H9 (cell line): ENCODE measurements around the gene MAD1L1. TPM values are rescaled to one million over a fixed set of nuclear protein-coding genes. Genes with fewer than 3 reads are reported as not detected.
A peak's percentile ranks its signal among the peaks of the same experiment; 100 is the strongest.

Experiments used
- DNase-seq: peaks from one replicate; pipeline ENCODE4 v3.0.0-alpha.2; 2017
- H2AFZ ChIP-seq: one replicate; pipeline ENCODE4 v1.6.1; 2013; ENCODE audit warnings: mild to moderate bottlenecking, low read length, control low read depth, moderate library complexity
- H2AK5ac ChIP-seq: 2 replicates; pipeline ENCODE4 v1.6.1; 2013; ENCODE audit warnings: low read length, control low read depth, mixed read lengths; ENCODE audit not compliant: insufficient read length
- H2BK120ac ChIP-seq: one replicate; pipeline ENCODE4 v1.6.1; 2013; ENCODE audit warnings: low read depth, mild to moderate bottlenecking, low read length, control low read depth, inconsistent platforms; ENCODE audit not compliant: poor library complexity, severe bottlenecking
- H2BK12ac ChIP-seq: 2 replicates; pipeline ENCODE4 v1.6.1; 2013; ENCODE audit warnings: low read length, control low read depth, mixed read lengths, low read depth; ENCODE audit not compliant: insufficient read length
- H2BK15ac ChIP-seq: 2 replicates; pipeline ENCODE4 v1.6.1; 2013; ENCODE audit warnings: low read depth, low read length, control low read depth
- H2BK20ac ChIP-seq: one replicate; pipeline ENCODE4 v1.6.1; 2013; ENCODE audit warnings: low read depth, mild to moderate bottlenecking, low read length, control low read depth, inconsistent platforms; ENCODE audit not compliant: poor library complexity, severe bottlenecking
- H2BK5ac ChIP-seq: 2 replicates; pipeline ENCODE4 v1.6.1; 2013; ENCODE audit warnings: low read length, control low read depth, mixed read lengths; ENCODE audit not compliant: insufficient read length
- H3K14ac ChIP-seq: 2 replicates; pipeline ENCODE4 v1.6.1; 2013; ENCODE audit warnings: low read length, control low read depth; ENCODE audit not compliant: insufficient read depth
- H3K18ac ChIP-seq: 2 replicates; pipeline ENCODE4 v1.6.1; 2013; ENCODE audit warnings: low read depth, mild to moderate bottlenecking, mixed read lengths, low read length, control low read depth; ENCODE audit not compliant: insufficient read length
- H3K23ac ChIP-seq: 2 replicates; pipeline ENCODE4 v1.6.1; 2013; ENCODE audit warnings: low read length, control low read depth, mixed read lengths, low read depth; ENCODE audit not compliant: insufficient read length
- H3K23me2 ChIP-seq: 2 replicates; pipeline ENCODE4 v1.6.1; 2013; ENCODE audit warnings: low read depth, mild to moderate bottlenecking, mixed read lengths, low read length, control low read depth; ENCODE audit not compliant: insufficient read length, poor library complexity, severe bottlenecking
- H3K27ac ChIP-seq: 2 replicates; pipeline ENCODE4 v1.5.1; 2013; ENCODE audit warnings: low read length, control low read depth, mixed read lengths, low read depth; ENCODE audit not compliant: insufficient read length
- H3K27me3 ChIP-seq: 2 replicates; pipeline ENCODE4 v1.6.1; 2013; ENCODE audit warnings: low read length, control low read depth, inconsistent platforms; ENCODE audit not compliant: insufficient read depth
- H3K4ac ChIP-seq: 2 replicates; pipeline ENCODE4 v1.6.1; 2013; ENCODE audit warnings: low read depth, mild to moderate bottlenecking, control low read depth, inconsistent platforms, low read length, moderate library complexity
- H3K4me1 ChIP-seq: 2 replicates; pipeline ENCODE4 v1.6.1; 2013; ENCODE audit warnings: low read length, control low read depth, inconsistent platforms; ENCODE audit not compliant: insufficient read depth
- H3K4me2 ChIP-seq: 2 replicates; pipeline ENCODE4 v1.6.1; 2013; ENCODE audit warnings: low read length, control low read depth, mixed read lengths; ENCODE audit not compliant: insufficient read length, insufficient read depth
- H3K56ac ChIP-seq: 2 replicates; pipeline ENCODE4 v1.6.1; 2013; ENCODE audit warnings: low read depth, mild to moderate bottlenecking, mixed read lengths, low read length, control low read depth; ENCODE audit not compliant: insufficient read length
- H3K79me1 ChIP-seq: 2 replicates; pipeline ENCODE4 v1.6.1; 2013; ENCODE audit warnings: low read depth, mild to moderate bottlenecking, moderate library complexity, low read length, control low read depth, inconsistent platforms; ENCODE audit not compliant: insufficient read depth, poor library complexity, severe bottlenecking
- H3K79me2 ChIP-seq: 2 replicates; pipeline ENCODE4 v1.6.1; 2013; ENCODE audit warnings: low read length, control low read depth, inconsistent platforms; ENCODE audit not compliant: insufficient read depth
- H3K9ac ChIP-seq: 2 replicates; pipeline ENCODE4 v1.6.1; 2013; ENCODE audit warnings: low read length, control low read depth, mixed read lengths; ENCODE audit not compliant: insufficient read length; ENCODE audit errors: extremely low read depth
- H3K9me3 ChIP-seq: one replicate; pipeline ENCODE4 v1.6.1; 2013; ENCODE audit warnings: low read depth, low read length, inconsistent platforms; ENCODE audit not compliant: control insufficient read depth
- H3T11ph ChIP-seq: one replicate; pipeline ENCODE4 v1.6.1; 2013; ENCODE audit warnings: mild to moderate bottlenecking, low read length, control low read depth, inconsistent platforms
- H4K20me1 ChIP-seq: one replicate; pipeline ENCODE4 v1.6.1; 2013; ENCODE audit not compliant: control insufficient read depth, insufficient read length, insufficient read depth
- H4K5ac ChIP-seq: 2 replicates; pipeline ENCODE4 v1.6.1; 2013; ENCODE audit warnings: low read depth, mild to moderate bottlenecking, mixed read lengths, low read length, control low read depth; ENCODE audit not compliant: insufficient read length
- H4K8ac ChIP-seq: replicated peaks from 2 replicates; pipeline ENCODE4 v1.6.1; 2013; ENCODE audit warnings: low read length, control low read depth, mixed read lengths, low read depth; ENCODE audit not compliant: insufficient read length
- H4K91ac ChIP-seq: 2 replicates; pipeline ENCODE4 v1.6.1; 2013; ENCODE audit warnings: low read depth, mild to moderate bottlenecking, moderate library complexity, mixed read lengths, low read length, control low read depth; ENCODE audit not compliant: insufficient read length
- H3K27ac Mint-ChIP-seq, 3 experiments: 2 replicates in 2 of 3; 3 replicates in 1 of 3; pipeline ENCODE4 v1.8.0; 2020 to 2021; ENCODE audit warnings: mixed read lengths in 3 of 3, mild to moderate bottlenecking in 1 of 3, moderate library complexity in 1 of 3
- H3K27me3 Mint-ChIP-seq: 2 replicates; pipeline ENCODE4 v1.8.0; 2021; ENCODE audit warnings: low read depth, mild to moderate bottlenecking, moderate library complexity, mixed read lengths
- H3K36me3 Mint-ChIP-seq, 3 experiments: 2 replicates in 2 of 3; 3 replicates in 1 of 3; pipeline ENCODE4 v1.8.0; 2020 to 2021; ENCODE audit warnings: low read depth in 3 of 3, mixed read lengths in 3 of 3; ENCODE audit not compliant: insufficient read depth in 1 of 3
- H3K4me1 Mint-ChIP-seq, 2 experiments: 2 replicates each; pipeline ENCODE4 v1.8.0; 2020; ENCODE audit warnings: mixed read lengths in 2 of 2
- H3K4me3 Mint-ChIP-seq, 2 experiments: 2 replicates in 1 of 2; 3 replicates in 1 of 2; pipeline ENCODE4 v1.8.0; 2020 to 2021; ENCODE audit warnings: mild to moderate bottlenecking in 2 of 2, mixed read lengths in 2 of 2, moderate library complexity in 1 of 2
- H3K9me3 Mint-ChIP-seq, 2 experiments: 2 replicates in 1 of 2; 3 replicates in 1 of 2; pipeline ENCODE4 v1.8.0; 2020; ENCODE audit warnings: mild to moderate bottlenecking in 2 of 2, mixed read lengths in 2 of 2, moderate library complexity in 1 of 2
- WGBS: extraction: QIAGEN DNeasy Blood & Tissue Kit; methylation state at CpG from one replicate; pipeline ENCODE4 v1.1.7; 2013; ENCODE audit warnings: missing lambda C conversion rate, low lambda C conversion rate, mixed read lengths; ENCODE audit not compliant: insufficient read length; ENCODE audit errors: extremely low coverage; 5-methylcytosine and 5-hydroxymethylcytosine counted together
- total RNA-seq: library from RNA; stranded (reverse); gene quantifications from 2 replicates; pipeline ENCODE4 v1.2.1, GENCODE V29; 2021
- TF ChIP-seq, protein P1 (sequence below): fragments of 200-600 bp; sonication (generic); conservative IDR thresholded peaks from 3 replicates; pipeline ENCODE4 v1.8.0; 2021; ENCODE audit warnings: antibody characterized with exemption, mild to moderate bottlenecking

Gene MAD1L1
- total RNA-seq, 1 experiment from 2014 or later: 39.0 TPM

DNA sequence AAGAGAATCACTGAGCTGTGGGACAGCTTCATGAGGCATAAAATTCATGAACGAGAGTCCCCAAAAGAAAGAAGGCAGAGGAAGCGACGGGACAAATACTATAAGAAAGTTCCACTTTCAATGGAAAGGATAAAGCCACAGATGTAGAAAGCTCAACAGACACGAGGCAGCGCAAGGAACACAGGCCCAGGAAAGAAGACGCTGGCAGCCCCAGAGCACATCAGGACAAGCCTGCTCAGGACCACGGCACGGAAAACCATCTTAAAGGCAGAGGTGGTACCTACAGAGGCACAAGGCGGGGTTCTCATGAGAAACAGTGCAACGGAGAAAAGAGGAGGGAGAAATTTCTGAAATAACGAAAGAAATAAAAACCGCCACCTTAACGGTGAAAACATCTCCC lies 273.4 kb downstream of the MAD1L1 start:
- no peak overlapping the region for H3K27ac ChIP-seq
- no peak overlapping the region for H4K91ac ChIP-seq
- H3K56ac ChIP-seq: no peak overlapping the region
- peaks cover 0 to 2% of the 10 kb centered on the region in 2 experiments; a peak in 1 of 5 replicates for H3K9me3 Mint-ChIP-seq
- no peak overlapping the region for H3K23ac ChIP-seq
- no peaks in the 10 kb centered on the region for H3K23me2 ChIP-seq
- no peaks in the 10 kb centered on the region for H3K27me3 ChIP-seq
- H2BK15ac ChIP-seq: no peak overlapping the region
- no peak overlapping the region for H3K14ac ChIP-seq
- no peaks in the 10 kb centered on the region for H3K79me1 ChIP-seq
- no peak overlapping the region for H4K8ac ChIP-seq
- H3K4me3 Mint-ChIP-seq: no peak overlapping the region
- no peak overlapping the region for H4K5ac ChIP-seq
- peaks cover 11 to 20% (median 16%) of the 10 kb centered on the region in 3 experiments for H3K36me3 Mint-ChIP-seq
- H2BK5ac ChIP-seq: no peak overlapping the region
- H2BK20ac ChIP-seq: no peak overlapping the region
- no peak overlapping the region for H3K4me2 ChIP-seq
- no peak overlapping the region for H2AK5ac ChIP-seq
- H2BK120ac ChIP-seq: no peak overlapping the region
- H3K4me1 Mint-ChIP-seq: peaks cover 2 to 4% of the 10 kb centered on the region in 2 experiments; a peak in 2 of 4 replicates
- TF ChIP-seq, protein P1, sequence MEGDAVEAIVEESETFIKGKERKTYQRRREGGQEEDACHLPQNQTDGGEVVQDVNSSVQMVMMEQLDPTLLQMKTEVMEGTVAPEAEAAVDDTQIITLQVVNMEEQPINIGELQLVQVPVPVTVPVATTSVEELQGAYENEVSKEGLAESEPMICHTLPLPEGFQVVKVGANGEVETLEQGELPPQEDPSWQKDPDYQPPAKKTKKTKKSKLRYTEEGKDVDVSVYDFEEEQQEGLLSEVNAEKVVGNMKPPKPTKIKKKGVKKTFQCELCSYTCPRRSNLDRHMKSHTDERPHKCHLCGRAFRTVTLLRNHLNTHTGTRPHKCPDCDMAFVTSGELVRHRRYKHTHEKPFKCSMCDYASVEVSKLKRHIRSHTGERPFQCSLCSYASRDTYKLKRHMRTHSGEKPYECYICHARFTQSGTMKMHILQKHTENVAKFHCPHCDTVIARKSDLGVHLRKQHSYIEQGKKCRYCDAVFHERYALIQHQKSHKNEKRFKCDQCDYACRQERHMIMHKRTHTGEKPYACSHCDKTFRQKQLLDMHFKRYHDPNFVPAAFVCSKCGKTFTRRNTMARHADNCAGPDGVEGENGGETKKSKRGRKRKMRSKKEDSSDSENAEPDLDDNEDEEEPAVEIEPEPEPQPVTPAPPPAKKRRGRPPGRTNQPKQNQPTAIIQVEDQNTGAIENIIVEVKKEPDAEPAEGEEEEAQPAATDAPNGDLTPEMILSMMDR: no peak
- no peaks in the 10 kb centered on the region for H3K4me1 ChIP-seq
- no peaks in the 10 kb centered on the region for H3K9me3 ChIP-seq
- H3K18ac ChIP-seq: no peak overlapping the region
- no peak overlapping the region for H2BK12ac ChIP-seq
- no peak overlapping the region for H3T11ph ChIP-seq
- no peaks in the 10 kb centered on the region for H4K20me1 ChIP-seq
- no peak overlapping the region for H3K9ac ChIP-seq
- H3K27me3 Mint-ChIP-seq: no peaks in the 10 kb centered on the region
- H2AFZ ChIP-seq: no peak overlapping the region
- H3K79me2 ChIP-seq: no peaks in the 10 kb centered on the region
- DNase-seq: no peak
- H3K4ac ChIP-seq: no peak overlapping the region
- WGBS: no CpG with 5 or more reads among the region's 13 CpGs
- H3K27ac Mint-ChIP-seq: peak overlapping the region in 1 of 3 experiments; percentile 89; a peak in 4 of 7 replicates
